Osteoblast (primary cell): Measurements from ENCODE around the gene FAM219A. TPM values are rescaled to one million over a fixed set of nuclear protein-coding genes. Genes with fewer than 3 reads are reported as not detected.

Source experiments
- DNase-seq: peaks from one replicate; pipeline ENCODE4 v3.0.0; 2011; ENCODE audit warnings: low spot score, mixed read lengths; ENCODE audit not compliant: insufficient read length; ENCODE audit errors: missing footprints
- H2AFZ ChIP-seq: 2 replicates; pipeline ENCODE4 v1.6.0; 2011; ENCODE audit warnings: mild to moderate bottlenecking, low read length
- H3K27ac ChIP-seq: 2 replicates; pipeline ENCODE4 v1.5.1; 2011; ENCODE audit warnings: mild to moderate bottlenecking, low read depth, low read length, moderate library complexity
- H3K27me3 ChIP-seq: 2 replicates; pipeline ENCODE4 v1.6.0; 2012; ENCODE audit warnings: mild to moderate bottlenecking, control low read depth, inconsistent platforms, low read length, moderate library complexity; ENCODE audit not compliant: insufficient read depth
- H3K36me3 ChIP-seq: 2 replicates; pipeline ENCODE4 v1.5.1; 2011; ENCODE audit warnings: mild to moderate bottlenecking, low read length, control low read depth, moderate library complexity; ENCODE audit not compliant: insufficient read depth
- H3K4me1 ChIP-seq: 2 replicates; pipeline ENCODE4 v1.5.1; 2011; ENCODE audit warnings: mild to moderate bottlenecking, low read length, control low read depth, moderate library complexity; ENCODE audit not compliant: insufficient read depth
- H3K4me2 ChIP-seq: 2 replicates; pipeline ENCODE4 v1.6.0; 2011; ENCODE audit warnings: mild to moderate bottlenecking, low read length; ENCODE audit not compliant: insufficient read depth
- H3K4me3 ChIP-seq: fragments of 200-600 bp; sonication (generic); 3 replicates; pipeline ENCODE4 v1.5.1; 2012; ENCODE audit warnings: mild to moderate bottlenecking, low read length, inconsistent platforms; ENCODE audit not compliant: insufficient read depth
- H3K79me2 ChIP-seq: 2 replicates; pipeline ENCODE4 v1.6.0; 2012; ENCODE audit warnings: mild to moderate bottlenecking, low read length, control low read depth, inconsistent platforms; ENCODE audit not compliant: insufficient read depth
- H3K9me3 ChIP-seq: 2 replicates; pipeline ENCODE4 v1.5.1; 2011; ENCODE audit warnings: low read depth, low read length, control low read depth
- H4K20me1 ChIP-seq: 2 replicates; pipeline ENCODE4 v1.6.0; 2012; ENCODE audit warnings: mild to moderate bottlenecking, low read length, control low read depth; ENCODE audit not compliant: insufficient read depth
- total RNA-seq: library from RNA; depleted of rRNA; stranded (reverse); fragments of >200 nt; gene quantifications from 2 replicates; pipeline ENCODE4 v1.2.3, GENCODE V29; 2012
- TF ChIP-seq, protein P1 (sequence below): IDR thresholded peaks from 2 replicates; pipeline ENCODE4 v1.5.1; 2011; ENCODE audit warnings: mild to moderate bottlenecking, low read depth, low read length, moderate library complexity; ENCODE audit errors: extremely low read depth

Gene FAM219A
- total RNA-seq, 1 donor, result 9.4 TPM

GRCh38 chr9:34405719-34406118, 52.7 kb downstream of the FAM219A start:
- H3K27ac ChIP-seq, result peak overlapping the region; percentile 76
- DNase-seq, result peak; percentile 98
- H2AFZ ChIP-seq, result no peak overlapping the region
- H3K4me2 ChIP-seq, result no peak overlapping the region
- TF ChIP-seq, protein P1, sequence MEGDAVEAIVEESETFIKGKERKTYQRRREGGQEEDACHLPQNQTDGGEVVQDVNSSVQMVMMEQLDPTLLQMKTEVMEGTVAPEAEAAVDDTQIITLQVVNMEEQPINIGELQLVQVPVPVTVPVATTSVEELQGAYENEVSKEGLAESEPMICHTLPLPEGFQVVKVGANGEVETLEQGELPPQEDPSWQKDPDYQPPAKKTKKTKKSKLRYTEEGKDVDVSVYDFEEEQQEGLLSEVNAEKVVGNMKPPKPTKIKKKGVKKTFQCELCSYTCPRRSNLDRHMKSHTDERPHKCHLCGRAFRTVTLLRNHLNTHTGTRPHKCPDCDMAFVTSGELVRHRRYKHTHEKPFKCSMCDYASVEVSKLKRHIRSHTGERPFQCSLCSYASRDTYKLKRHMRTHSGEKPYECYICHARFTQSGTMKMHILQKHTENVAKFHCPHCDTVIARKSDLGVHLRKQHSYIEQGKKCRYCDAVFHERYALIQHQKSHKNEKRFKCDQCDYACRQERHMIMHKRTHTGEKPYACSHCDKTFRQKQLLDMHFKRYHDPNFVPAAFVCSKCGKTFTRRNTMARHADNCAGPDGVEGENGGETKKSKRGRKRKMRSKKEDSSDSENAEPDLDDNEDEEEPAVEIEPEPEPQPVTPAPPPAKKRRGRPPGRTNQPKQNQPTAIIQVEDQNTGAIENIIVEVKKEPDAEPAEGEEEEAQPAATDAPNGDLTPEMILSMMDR, result no peak
- H3K36me3 ChIP-seq, result peaks cover 5% of the 10 kb centered on the region
- H3K4me1 ChIP-seq, result peaks cover 11% of the 10 kb centered on the region
- H3K79me2 ChIP-seq, result no peaks in the 10 kb centered on the region
- H3K9me3 ChIP-seq, result no peaks in the 10 kb centered on the region
- H3K4me3 ChIP-seq, result no peak overlapping the region
- peaks cover 46% of the 10 kb centered on the region for H4K20me1 ChIP-seq
- no peaks in the 10 kb centered on the region for H3K27me3 ChIP-seq

GRCh38 chr9:34403554-34404380, 54.6 kb downstream of the FAM219A start:
- no peaks in the 10 kb centered on the region for H3K9me3 ChIP-seq
- H4K20me1 ChIP-seq, result peaks cover 31% of the 10 kb centered on the region
- H3K27me3 ChIP-seq, result no peaks in the 10 kb centered on the region
- peaks cover 11% of the 10 kb centered on the region for H3K4me1 ChIP-seq
- no peak overlapping the region for H2AFZ ChIP-seq
- no peak overlapping the region for H3K27ac ChIP-seq
- TF ChIP-seq, protein P1, result peak; percentile 99
- H3K79me2 ChIP-seq, result no peaks in the 10 kb centered on the region
- H3K4me2 ChIP-seq, result no peak overlapping the region
- H3K4me3 ChIP-seq, result no peak overlapping the region
- peaks cover 5% of the 10 kb centered on the region for H3K36me3 ChIP-seq
- peak; percentile 94 for DNase-seq

GRCh38 chr9:34400686-34401602, 57.4 kb downstream of the FAM219A start:
- peaks cover 18% of the 10 kb centered on the region for H3K36me3 ChIP-seq
- peaks cover 7% of the 10 kb centered on the region for H3K4me1 ChIP-seq
- TF ChIP-seq, protein P1, result no peak
- H3K9me3 ChIP-seq, result no peaks in the 10 kb centered on the region
- H3K4me2 ChIP-seq, result no peak overlapping the region
- DNase-seq, result no peak
- no peak overlapping the region for H3K27ac ChIP-seq
- H2AFZ ChIP-seq, result no peak overlapping the region
- H3K79me2 ChIP-seq, result no peaks in the 10 kb centered on the region
- no peaks in the 10 kb centered on the region for H3K27me3 ChIP-seq
- H3K4me3 ChIP-seq, result no peak overlapping the region
- H4K20me1 ChIP-seq, result peaks cover 15% of the 10 kb centered on the region

DNA sequence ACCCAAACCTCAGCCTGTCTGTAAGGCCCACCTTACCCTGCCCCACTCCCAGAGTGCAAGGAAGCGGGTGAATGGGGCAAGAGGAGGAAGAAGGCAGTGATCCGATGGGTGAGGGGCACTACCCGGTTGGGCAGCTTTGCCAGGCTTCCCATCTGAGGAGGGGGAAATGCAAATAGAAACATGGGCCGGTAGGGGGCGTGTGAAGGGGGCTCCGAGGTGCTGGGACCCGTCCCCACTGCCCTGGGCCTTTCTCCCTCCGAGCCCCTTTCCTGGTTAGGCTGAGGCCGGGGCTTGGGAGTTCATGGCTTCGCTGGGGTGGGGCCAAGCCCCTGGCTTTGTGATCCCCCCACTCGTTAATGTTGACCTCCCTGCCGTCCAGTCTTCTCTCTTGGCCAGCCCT, 58.1 kb downstream of the FAM219A start:
- H3K4me2 ChIP-seq, result no peak overlapping the region
- H3K79me2 ChIP-seq, result no peaks in the 10 kb centered on the region
- H3K4me3 ChIP-seq, result no peak overlapping the region
- H2AFZ ChIP-seq, result no peak overlapping the region
- no peak overlapping the region for H3K27ac ChIP-seq
- H3K36me3 ChIP-seq, result peaks cover 18% of the 10 kb centered on the region
- TF ChIP-seq, protein P1, result no peak
- H3K4me1 ChIP-seq, result peaks cover 3% of the 10 kb centered on the region
- no peaks in the 10 kb centered on the region for H3K9me3 ChIP-seq
- H3K27me3 ChIP-seq, result no peaks in the 10 kb centered on the region
- no peak for DNase-seq
- peaks cover 14% of the 10 kb centered on the region for H4K20me1 ChIP-seq
